ENCODE measurements around the gene CXCL13.

Gene CXCL13

DNA sequence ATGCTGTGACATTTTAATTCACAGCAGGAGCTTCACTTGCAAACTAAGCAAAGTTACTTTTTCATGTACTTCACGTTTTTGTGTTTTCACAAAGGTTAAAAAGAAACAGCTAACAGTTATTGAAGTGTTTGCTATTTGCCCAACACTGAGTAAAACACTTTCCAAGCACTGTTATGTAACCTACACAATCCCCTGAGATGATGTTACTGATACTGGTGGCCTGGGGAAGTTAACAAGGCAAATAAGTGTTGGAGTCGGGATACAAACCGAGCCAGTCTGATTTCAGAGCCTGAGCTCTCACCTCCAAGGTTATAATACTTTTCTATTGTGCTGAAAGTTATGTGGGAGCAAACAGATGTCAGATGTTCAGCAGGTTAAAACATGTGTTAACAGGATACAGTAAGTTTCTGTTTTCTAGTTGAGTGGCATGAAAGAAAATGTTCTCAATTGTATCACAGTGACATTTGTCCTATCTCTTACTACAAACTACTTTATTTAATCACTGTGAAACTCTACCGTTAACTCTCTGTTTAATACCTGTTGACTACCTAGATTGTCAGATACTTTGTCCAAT, 3.9 kb upstream of the CXCL13 start:
- Histone ChIP-seq H3K27ac (ENCODE audit: low read length) (no peak overlapping the region), H3K9me3 (ENCODE audit: insufficient read depth, low read length, severe bottlenecking) (no peaks in the 10 kb centered on the region), H2AFZ (ENCODE audit: low read depth, low read length) (no peak overlapping the region), H3K9ac (ENCODE audit: low read depth, low read length) (no peak overlapping the region), H3K27me3 (ENCODE audit: insufficient read depth, low read length, poor library complexity) (peaks cover 19% of the 10 kb centered on the region), H3K4me3 (ENCODE audit: low read depth in 1 of 2, low read length in 2 of 2) (no peak overlapping the region), H3K36me3 (ENCODE audit: insufficient read depth, low read length) (no peaks in the 10 kb centered on the region), H3K4me1 (ENCODE audit: insufficient read depth, low read length) (no peaks in the 10 kb centered on the region), H3K4me2 (ENCODE audit: insufficient read depth, low read length) (no peak overlapping the region), H4K20me1 (ENCODE audit: insufficient read depth, low read length) (no peaks in the 10 kb centered on the region), H3K79me2 (ENCODE audit: insufficient read depth, low read length) (no peaks in the 10 kb centered on the region)
- DNase-seq (no peak), ATAC-seq (ENCODE audit: insufficient read depth, low read depth) (no peak)
- no peak for TF ChIP-seq EZH2 (IDR thresholded peaks at IDR 0.05; ENCODE audit: borderline replicate concordance, low read depth, low read length, severe bottlenecking)

DNA sequence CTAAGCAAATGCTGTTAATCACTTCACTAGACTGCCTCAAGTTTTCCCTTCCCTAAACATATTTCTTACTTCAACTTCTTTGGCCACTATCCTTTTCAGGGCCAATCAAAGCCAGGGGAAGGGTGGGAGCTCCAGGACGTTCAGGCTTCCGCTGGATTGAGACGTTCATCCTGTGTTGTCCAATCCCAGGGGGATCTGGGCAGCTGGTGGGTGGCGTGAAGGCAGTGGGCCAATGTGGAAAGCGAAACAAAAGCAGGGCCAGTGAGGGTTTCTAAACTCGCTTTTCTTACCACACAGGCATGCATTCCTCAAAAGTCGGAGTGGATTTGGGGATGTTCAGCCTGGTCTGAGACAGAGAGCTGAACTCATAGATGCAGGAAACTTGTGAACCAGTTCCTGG, 7.6 kb downstream of the CXCL13 start:
- H3K36me3 ChIP-seq (ENCODE audit: insufficient read depth, low read length), result no peaks in the 10 kb centered on the region
- no peaks in the 10 kb centered on the region for H4K20me1 ChIP-seq (ENCODE audit: insufficient read depth, low read length)
- ATAC-seq (ENCODE audit: insufficient read depth, low read depth), result no peak
- no peak overlapping the region for H3K4me2 ChIP-seq (ENCODE audit: insufficient read depth, low read length)
- no peaks in the 10 kb centered on the region for H3K79me2 ChIP-seq (ENCODE audit: insufficient read depth, low read length)
- DNase-seq, result no peak
- no peaks in the 10 kb centered on the region for H3K4me1 ChIP-seq (ENCODE audit: insufficient read depth, low read length)
- H3K9me3 ChIP-seq (ENCODE audit: insufficient read depth, low read length, severe bottlenecking), result no peaks in the 10 kb centered on the region
- H2AFZ ChIP-seq (ENCODE audit: low read depth, low read length), result no peak overlapping the region
- H3K27me3 ChIP-seq (ENCODE audit: insufficient read depth, low read length, poor library complexity), result no peaks in the 10 kb centered on the region
- H3K27ac ChIP-seq (ENCODE audit: low read length), result no peak overlapping the region
- no peak overlapping the region for H3K9ac ChIP-seq (ENCODE audit: low read depth, low read length)
- TF ChIP-seq EZH2 (IDR thresholded peaks at IDR 0.05; ENCODE audit: borderline replicate concordance, low read depth, low read length, severe bottlenecking), result no peak
- TF ChIP-seq, protein P1, sequence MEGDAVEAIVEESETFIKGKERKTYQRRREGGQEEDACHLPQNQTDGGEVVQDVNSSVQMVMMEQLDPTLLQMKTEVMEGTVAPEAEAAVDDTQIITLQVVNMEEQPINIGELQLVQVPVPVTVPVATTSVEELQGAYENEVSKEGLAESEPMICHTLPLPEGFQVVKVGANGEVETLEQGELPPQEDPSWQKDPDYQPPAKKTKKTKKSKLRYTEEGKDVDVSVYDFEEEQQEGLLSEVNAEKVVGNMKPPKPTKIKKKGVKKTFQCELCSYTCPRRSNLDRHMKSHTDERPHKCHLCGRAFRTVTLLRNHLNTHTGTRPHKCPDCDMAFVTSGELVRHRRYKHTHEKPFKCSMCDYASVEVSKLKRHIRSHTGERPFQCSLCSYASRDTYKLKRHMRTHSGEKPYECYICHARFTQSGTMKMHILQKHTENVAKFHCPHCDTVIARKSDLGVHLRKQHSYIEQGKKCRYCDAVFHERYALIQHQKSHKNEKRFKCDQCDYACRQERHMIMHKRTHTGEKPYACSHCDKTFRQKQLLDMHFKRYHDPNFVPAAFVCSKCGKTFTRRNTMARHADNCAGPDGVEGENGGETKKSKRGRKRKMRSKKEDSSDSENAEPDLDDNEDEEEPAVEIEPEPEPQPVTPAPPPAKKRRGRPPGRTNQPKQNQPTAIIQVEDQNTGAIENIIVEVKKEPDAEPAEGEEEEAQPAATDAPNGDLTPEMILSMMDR (IDR thresholded peaks at IDR 0.05; ENCODE audit: borderline replicate concordance, extremely low read depth, low read length, poor library complexity, severe bottlenecking), result no peak
- H3K4me3 ChIP-seq (ENCODE audit: low read depth in 1 of 2, low read length in 2 of 2), result no peak overlapping the region

DNA sequence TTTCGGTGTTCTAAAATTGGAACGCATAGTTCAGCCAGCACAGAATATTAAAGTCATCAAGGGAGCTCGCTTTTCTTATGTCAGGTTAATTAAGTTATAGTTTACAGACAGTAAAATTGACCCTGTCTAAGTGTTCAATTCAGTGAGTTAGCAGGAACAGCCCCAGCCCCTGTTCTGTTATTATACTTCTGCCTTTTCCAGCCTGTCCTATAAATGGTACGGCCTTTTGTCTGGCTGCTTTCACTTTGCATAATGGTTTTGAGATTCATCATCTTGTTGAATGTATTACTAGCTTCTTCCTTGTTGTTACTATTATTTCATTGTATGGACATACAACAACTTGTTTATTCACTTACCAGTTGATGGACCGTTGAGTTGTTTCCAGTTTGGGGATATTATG, 9.5 kb downstream of the CXCL13 start:
- Histone ChIP-seq H4K20me1 (ENCODE audit: insufficient read depth, low read length) (no peaks in the 10 kb centered on the region), H3K4me2 (ENCODE audit: insufficient read depth, low read length) (no peak overlapping the region), H3K9ac (ENCODE audit: low read depth, low read length) (no peak overlapping the region), H3K9me3 (ENCODE audit: insufficient read depth, low read length, severe bottlenecking) (no peaks in the 10 kb centered on the region), H3K79me2 (ENCODE audit: insufficient read depth, low read length) (no peaks in the 10 kb centered on the region), H3K27ac (ENCODE audit: low read length) (no peak overlapping the region), H3K4me3 (ENCODE audit: low read depth in 1 of 2, low read length in 2 of 2) (no peak overlapping the region), H3K4me1 (ENCODE audit: insufficient read depth, low read length) (no peaks in the 10 kb centered on the region), H2AFZ (ENCODE audit: low read depth, low read length) (no peak overlapping the region), H3K27me3 (ENCODE audit: insufficient read depth, low read length, poor library complexity) (no peaks in the 10 kb centered on the region), H3K36me3 (ENCODE audit: insufficient read depth, low read length) (no peaks in the 10 kb centered on the region)
- no peak for TF ChIP-seq EZH2 (IDR thresholded peaks at IDR 0.05; ENCODE audit: borderline replicate concordance, low read depth, low read length, severe bottlenecking)
- TF ChIP-seq, protein P1 (IDR thresholded peaks at IDR 0.05; ENCODE audit: borderline replicate concordance, extremely low read depth, low read length, poor library complexity, severe bottlenecking), result no peak
- no peak for ATAC-seq (ENCODE audit: insufficient read depth, low read depth)
- no peak for DNase-seq

DNA sequence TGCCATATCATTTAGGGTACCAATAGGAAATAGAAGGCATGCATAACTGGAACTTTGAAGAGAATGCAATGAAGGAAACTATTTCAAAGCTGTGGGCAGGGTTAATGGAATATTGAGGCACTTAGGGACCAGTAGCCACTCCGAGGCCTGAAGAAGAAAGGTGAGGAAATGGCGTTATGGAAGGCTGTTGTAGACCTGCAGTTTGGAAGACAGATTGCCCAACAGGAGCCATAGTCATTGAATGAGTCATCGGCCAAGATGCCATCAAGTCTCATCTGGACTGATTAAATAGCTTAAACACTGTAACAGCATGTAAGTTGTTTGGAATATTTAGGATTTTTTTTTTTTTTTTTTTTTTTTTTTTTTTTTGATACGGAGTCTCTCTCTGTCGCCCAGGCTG, 11.6 kb downstream of the CXCL13 start:
- H3K4me2 ChIP-seq (ENCODE audit: insufficient read depth, low read length), result no peak overlapping the region
- no peaks in the 10 kb centered on the region for H3K9me3 ChIP-seq (ENCODE audit: insufficient read depth, low read length, severe bottlenecking)
- no peaks in the 10 kb centered on the region for H3K36me3 ChIP-seq (ENCODE audit: insufficient read depth, low read length)
- H3K4me3 ChIP-seq (ENCODE audit: low read depth in 1 of 2, low read length in 2 of 2), result no peak overlapping the region
- H3K27me3 ChIP-seq (ENCODE audit: insufficient read depth, low read length, poor library complexity), result no peaks in the 10 kb centered on the region
- H3K27ac ChIP-seq (ENCODE audit: low read length), result no peak overlapping the region
- H4K20me1 ChIP-seq (ENCODE audit: insufficient read depth, low read length), result no peaks in the 10 kb centered on the region
- no peaks in the 10 kb centered on the region for H3K4me1 ChIP-seq (ENCODE audit: insufficient read depth, low read length)
- no peak for ATAC-seq (ENCODE audit: insufficient read depth, low read depth)
- no peaks in the 10 kb centered on the region for H3K79me2 ChIP-seq (ENCODE audit: insufficient read depth, low read length)
- H2AFZ ChIP-seq (ENCODE audit: low read depth, low read length), result no peak overlapping the region
- no peak for DNase-seq
- no peak overlapping the region for H3K9ac ChIP-seq (ENCODE audit: low read depth, low read length)
- TF ChIP-seq, protein P1 (IDR thresholded peaks at IDR 0.05; ENCODE audit: borderline replicate concordance, extremely low read depth, low read length, poor library complexity, severe bottlenecking), result no peak
- no peak for TF ChIP-seq EZH2 (IDR thresholded peaks at IDR 0.05; ENCODE audit: borderline replicate concordance, low read depth, low read length, severe bottlenecking)
